ENCODE data around the gene TRRAP. TPM values are rescaled to one million over a fixed set of nuclear protein-coding genes. Genes with fewer than 3 reads are reported as not detected.
"Not testable (repeated sequence)": the region's sequence is repeated elsewhere in the genome, so short reads cannot be mapped to it uniquely, and the experiment has no call there.

The TRRAP gene
- total RNA-seq, 1 donor from 2014 or later, result 23.6 TPM

- DNase-seq, result no peak
Measured at GRCh38 chr7:99032928-99033327, 154.6 kb downstream of the TRRAP start.

DNA sequence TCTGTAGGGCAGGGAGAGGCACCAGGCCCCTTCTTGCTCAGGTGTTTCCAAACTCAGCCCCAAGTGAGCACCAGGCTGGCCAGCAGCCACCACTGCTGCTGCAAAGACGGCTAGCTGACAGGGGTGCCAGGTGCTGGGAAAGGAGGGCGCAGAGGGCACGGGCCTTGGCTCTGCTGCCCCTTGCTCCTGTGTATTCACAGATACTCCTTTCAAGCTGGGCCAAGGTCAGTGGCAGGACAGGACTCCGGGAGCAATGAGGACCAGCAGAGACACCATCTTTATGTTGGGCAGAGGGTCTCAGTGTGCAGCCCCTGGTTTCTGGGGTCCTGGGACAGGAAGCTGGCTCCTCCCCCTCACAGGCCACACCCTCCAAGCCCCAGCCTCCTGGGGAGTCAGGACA, 155.4 kb downstream of the TRRAP start:
- no peak for DNase-seq

DNA sequence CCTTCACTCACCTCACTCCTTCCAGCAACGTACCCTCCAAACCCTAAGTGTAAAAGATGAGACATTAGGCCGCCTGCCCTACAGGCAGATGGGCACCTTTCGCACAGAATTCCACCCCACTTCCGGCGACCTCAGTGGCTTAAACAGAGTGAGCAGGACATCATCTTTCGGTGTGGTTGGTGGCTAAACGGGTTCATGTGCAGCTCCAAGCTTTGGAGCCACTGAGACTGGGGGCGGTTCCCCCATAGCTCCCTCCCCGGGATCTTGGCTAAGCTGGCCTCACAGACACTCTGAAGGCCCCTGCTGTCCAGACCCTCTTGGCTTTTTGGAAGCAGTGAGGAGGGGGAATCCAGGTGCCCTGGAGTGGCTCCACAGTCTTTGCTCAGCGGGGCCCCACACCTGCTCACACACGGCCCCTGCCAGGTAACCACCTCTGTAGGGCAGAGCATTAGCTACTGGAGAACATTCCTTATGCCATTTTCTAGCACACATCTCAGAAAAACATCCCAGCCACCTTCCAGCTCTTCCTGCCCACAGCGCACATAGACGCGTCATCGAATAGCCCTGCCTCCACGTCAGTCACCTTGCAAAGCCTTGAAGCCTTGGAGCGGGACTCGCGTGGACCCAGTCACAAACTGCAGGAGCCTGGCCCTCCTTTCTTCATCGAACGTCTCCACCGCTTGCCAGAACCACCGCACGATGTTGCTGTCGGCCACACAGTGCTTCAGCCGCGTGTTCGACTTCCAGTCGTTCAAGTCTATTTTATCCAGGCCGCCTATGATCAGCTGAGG, 156.8 kb downstream of the TRRAP start:
- no peak for DNase-seq

DNA sequence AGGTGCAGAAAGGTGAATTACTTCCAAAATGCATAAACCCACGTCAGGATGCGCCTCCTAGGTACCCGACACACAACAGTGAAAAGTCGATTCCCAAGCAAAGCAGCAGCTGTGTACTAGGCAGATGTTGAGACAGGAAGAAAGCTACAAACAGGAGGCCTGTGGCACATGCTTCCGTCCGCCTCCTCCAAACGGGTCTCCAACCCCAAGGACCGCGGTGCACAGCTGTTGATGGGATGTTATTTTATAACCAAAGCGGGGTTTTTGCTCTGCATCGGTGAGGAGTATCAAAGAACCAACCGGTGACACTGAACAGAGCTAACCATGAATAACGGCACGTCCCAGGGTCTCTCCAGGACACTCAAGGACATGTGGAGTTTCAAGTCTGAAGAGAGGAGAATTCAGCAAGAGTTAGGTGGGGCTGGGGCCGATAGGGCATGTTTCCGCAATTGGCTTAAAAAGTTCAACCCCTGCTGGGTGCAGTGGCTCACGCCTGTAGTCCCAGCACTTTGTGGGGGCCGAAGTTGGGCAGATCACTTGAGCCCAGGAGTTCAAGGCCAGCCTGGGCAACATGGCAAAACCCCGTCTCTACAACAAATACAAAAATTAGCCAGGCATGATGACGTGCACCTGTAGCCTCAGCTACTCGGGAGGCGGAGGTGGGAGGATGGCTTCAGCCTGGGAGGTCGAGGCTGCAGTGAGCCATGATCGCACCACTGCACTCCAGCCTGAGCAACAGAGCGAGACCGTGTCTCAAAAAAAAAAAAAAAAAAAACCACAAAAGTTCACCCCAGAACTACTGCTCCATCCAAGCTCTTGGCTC, 157.6 kb downstream of the TRRAP start:
- DNase-seq, result no peak

- peak; percentile 67 for DNase-seq
Measured at GRCh38 chr7:99036546-99037111, 158.3 kb downstream of the TRRAP start.

DNA sequence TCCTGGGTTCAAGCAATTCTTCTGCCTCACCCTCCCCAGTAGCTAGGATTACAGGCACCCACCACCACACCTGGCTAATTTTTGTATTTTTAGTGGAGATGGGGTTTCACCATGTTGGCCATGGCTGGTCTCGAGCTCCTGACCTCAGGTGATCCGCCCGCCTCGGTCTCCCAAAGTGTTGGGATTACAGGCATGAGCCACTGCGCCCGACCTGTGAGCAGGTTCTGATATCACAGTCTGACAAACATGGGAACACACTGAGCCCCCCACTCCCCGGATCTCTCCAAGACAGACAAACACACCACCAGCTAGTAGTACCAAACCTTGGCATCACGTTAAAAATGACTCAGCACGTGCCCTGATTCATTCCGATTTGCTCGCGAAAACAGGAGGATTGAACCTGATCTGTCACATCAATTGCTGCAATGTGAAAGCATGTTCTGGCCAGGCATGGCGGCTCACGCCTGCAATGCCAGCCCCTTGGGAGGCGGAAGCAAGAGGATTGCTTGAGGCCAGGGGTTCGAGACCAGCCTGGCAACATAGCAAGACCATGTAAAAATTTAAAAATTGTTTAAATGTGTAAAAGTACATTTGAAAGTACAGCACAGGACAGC, 159.1 kb downstream of the TRRAP start:
- no peak for DNase-seq

DNA sequence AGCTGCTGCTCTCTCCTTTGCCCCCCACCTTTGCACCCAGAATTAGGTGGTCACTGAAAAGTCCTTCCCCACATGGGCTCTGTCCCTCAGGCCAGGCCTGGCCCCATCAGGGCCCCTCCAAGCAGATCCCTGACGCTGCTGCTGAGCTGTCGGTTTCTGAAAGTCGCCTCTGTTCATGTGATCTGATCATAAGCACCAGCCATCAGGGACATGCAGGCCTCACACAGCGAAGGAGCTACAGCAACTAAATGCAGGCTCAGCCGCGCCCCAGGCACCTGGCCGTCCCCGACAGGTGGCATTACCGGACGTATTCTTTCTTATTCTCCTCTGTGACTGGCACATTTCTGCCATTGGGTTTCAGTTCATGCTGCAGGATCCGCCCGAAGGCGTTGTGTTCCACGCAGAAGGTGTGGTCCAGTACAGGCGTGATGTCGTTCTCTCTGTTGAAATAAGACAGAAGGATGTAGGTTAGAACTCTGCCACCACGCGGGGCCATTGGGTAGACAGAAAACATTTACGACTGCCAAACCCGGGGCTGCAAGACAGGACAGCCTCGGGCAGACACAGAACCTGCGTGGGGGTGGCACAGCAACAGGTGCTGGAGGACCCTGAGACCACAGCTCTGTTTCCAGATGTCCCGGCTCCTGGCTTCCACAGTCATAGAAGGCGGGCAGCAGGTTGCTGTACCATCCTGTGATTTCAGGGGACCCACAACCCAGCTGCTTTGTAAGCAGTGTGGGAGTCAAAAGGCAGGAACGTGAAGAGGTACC, 159.9 kb downstream of the TRRAP start:
- DNase-seq, result no peak

DNA sequence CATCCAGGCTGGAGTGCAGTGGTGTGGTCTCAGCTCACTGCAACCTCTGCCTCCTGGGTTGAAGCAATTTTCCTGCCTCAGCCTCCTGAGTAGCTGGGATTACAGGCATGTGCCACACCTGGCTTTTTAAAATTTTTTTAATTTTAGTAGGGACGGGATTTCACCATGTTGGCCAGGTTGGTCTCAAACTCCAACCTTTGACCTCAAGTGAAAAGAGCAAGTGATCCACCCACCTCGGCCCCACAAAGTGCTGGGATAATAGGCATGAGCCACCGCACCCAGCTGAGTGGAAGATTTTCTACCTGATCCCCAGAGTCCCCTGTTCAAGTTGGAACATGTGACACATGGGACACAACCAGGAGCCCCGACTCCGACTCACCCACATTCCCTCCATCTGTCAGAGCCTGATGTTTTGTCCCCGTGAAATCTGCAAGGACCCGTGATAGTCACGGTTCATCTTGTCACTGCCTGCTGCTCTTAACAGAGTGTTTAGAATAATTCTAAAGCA, 161.1 kb downstream of the TRRAP start:
- no peak for DNase-seq

- peak; percentile 68 for DNase-seq
Measured at GRCh38 chr7:99040104-99040958, 162.0 kb downstream of the TRRAP start.

DNA sequence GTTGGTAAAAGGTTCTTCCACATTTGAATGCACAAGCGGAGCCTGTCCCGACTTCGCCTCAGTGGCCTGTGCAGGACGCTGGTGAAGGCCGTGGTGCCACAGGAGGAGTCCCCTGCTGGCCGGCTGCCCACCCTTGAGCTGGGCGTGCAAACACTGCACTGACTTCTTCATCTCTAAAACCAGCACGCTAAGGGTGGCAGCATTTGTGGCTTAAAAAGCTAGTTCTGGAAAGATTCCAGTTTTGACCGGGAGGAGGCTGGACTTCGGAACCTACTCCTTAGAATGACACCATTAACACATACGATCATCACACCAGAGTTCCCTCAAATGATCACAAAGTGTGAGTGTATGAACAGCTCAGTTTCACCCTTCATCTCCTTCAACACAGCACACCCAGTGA, 163.2 kb downstream of the TRRAP start:
- DNase-seq, result no peak

DNA sequence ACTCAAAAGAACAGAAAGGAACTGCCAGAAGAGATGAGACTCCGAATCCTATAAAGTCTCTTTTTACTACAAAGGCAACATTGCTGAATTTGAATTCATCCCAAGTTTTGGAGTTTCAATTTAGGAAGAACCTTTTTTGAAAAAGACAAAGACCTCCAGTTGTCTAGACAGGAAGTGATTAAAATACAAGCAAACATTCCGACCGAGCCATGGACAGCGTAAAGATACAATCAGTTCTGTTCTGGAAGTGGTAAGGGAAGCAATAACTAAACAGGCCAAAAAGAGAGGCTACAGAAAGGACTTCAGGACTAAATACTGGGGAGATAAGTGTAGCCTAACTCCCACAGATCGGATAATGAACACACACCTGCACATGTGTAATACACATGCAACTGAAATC, 164.6 kb downstream of the TRRAP start:
- no peak for DNase-seq

- not testable (repeated sequence) for DNase-seq
Measured at GRCh38 chr7:99044858-99045257, 166.5 kb downstream of the TRRAP start.

GRCh38 chr7:99046262-99046661, 167.9 kb downstream of the TRRAP start:
- not testable (repeated sequence) for DNase-seq

GRCh38 chr7:99046722-99047121, 168.4 kb downstream of the TRRAP start:
- no peak for DNase-seq

DNA sequence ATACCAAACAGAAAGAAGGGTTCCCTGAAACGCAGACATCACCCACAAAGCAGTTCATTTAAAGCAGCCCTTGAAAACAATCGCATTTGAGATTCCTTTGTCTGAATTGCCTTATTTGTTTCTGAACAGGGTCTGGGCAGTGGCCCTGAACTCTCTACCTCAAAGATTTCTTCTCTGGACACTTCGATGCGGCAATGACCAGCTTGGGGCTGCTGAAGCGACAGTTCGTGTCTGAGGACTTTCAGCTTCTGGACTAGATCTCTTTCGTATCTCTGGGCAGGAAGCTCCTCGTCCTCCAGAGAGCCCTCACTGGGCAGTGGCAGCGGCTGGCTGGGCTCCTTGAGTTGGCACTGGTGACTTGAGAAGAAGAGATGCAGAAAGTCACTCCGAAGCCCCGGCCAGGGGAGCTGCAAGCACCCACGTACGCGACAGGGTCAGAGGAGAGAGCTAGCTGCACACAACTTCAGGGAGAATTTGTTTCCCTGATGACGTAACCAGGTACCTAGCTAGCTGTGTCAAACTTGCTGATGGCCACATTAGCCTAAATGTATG, 169.3 kb downstream of the TRRAP start:
- DNase-seq, result no peak

DNA sequence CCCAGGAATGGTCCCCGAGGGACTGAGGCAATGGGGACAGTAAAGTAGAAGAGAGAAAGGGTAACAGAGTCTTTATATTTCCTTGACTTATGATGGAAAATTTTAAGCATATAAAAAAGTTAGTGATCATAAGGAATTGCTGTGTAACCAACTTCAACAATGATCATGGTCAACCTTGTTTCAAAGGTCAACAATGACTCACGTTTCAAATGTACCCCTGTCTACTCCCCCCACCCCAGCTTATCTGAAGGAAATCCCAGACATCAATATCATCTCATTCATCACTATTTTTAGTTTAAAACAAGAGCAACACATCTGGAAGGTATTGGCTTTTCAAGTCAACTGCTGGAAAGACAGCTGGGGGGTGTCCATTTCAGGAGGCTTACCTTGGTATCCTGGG, 172.6 kb downstream of the TRRAP start:
- no peak for DNase-seq

DNA sequence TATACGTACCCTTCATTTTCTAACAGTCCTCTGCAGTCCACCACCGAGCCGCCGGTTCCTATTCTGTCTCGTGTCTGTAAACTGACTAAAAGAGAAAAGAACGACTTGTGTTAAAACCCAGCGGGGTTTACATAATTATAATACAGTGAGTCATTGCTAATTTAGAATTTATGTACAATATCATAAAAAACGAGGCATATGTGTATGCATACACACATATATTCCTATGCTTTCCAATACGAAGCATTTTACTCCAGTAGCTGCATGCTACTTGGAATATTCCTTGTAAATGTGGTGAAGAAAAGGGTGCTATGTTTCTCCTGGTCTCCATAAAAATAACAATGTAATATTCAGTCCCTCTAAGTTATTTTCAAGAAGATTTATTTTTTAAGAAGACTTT, 176.4 kb downstream of the TRRAP start:
- DNase-seq, result no peak

GRCh38 chr7:99061001-99061776, 182.9 kb downstream of the TRRAP start:
- no peak for DNase-seq

Measured in occipital lobe (tissue), 2 donors.